Tibial nerve (tissue), 4 donors: ENCODE data around the gene TMEM72. TPM values are rescaled to one million over a fixed set of nuclear protein-coding genes. Genes with fewer than 3 reads are reported as not detected.

Experiments used
- DNase-seq, 2 donors: peaks; one replicate each; pipeline ENCODE4 v3.0.0-alpha.2; 2019; ENCODE audit warnings: low spot score in 2 of 2
- H3K27ac ChIP-seq, 4 donors: fragments of 200-600 bp; sonication (generic) in 3 of 4; one replicate each; pipeline ENCODE4 v1.5.1; 2017 to 2019; ENCODE audit warnings: mild to moderate bottlenecking in 1 of 4
- H3K27me3 ChIP-seq, 2 donors: fragments of 200-600 bp; sonication (generic) in 1 of 2; one replicate each; pipeline versions ENCODE4 v1.5.1 to v1.6.0; 2017 to 2019
- H3K36me3 ChIP-seq, 3 donors: fragments of 200-600 bp; sonication (generic); one replicate each; pipeline ENCODE4 v1.5.1; 2018 to 2019
- H3K4me1 ChIP-seq, 4 donors: fragments of 200-600 bp; sonication (generic) in 3 of 4; one replicate each; pipeline ENCODE4 v1.5.1; 2017 to 2019
- H3K4me3 ChIP-seq, 4 donors: fragments of 200-600 bp; sonication (generic) in 3 of 4; one replicate each; pipeline ENCODE4 v1.5.1; 2017 to 2019; ENCODE audit warnings: mild to moderate bottlenecking in 1 of 4, moderate library complexity in 1 of 4
- H3K9me3 ChIP-seq, 4 donors: fragments of 200-600 bp; sonication (generic) in 3 of 4; one replicate each; pipeline ENCODE4 v1.5.1; 2017 to 2019
- EP300 ChIP-seq, 2 donors: sonication (generic); formaldehyde crosslinking; IDR thresholded peaks; one replicate each; pipeline ENCODE4 v1.6.1; 2017; ENCODE audit warnings: antibody characterized with exemption in 2 of 2, mild to moderate bottlenecking in 1 of 2
- POLR2A ChIP-seq, 2 donors: fragments of 450-650 bp; IDR thresholded peaks; one replicate each; pipeline ENCODE4 v1.6.1; 2017; ENCODE audit warnings: antibody characterized with exemption in 2 of 2, mild to moderate bottlenecking in 2 of 2, moderate library complexity in 2 of 2
- WGBS, 2 donors: methylation state at CpG; one replicate each; pipeline ENCODE4 v1.1.5; 2018; 5-methylcytosine and 5-hydroxymethylcytosine counted together
- total RNA-seq, 4 donors: library from RNA; depleted of rRNA; stranded (reverse); fragments of >200 nt; gene quantifications; one replicate each; pipeline ENCODE4 v1.1.0, GENCODE V29; 2016
- TF ChIP-seq, protein P1 (sequence below), 5 experiments: fragments of 200-600 bp in 3 of 5; fragments of 450-650 bp in 2 of 5; sonication (generic) in 3 of 5; IDR thresholded peaks; one replicate each; pipeline ENCODE4 v1.5.1; 2016 to 2019; ENCODE audit warnings: antibody characterized with exemption in 5 of 5, mild to moderate bottlenecking in 3 of 5, moderate library complexity in 2 of 5

Gene TMEM72
- total RNA-seq, 4 donors from 2014 or later = 0.20 to 0.21 TPM; not detected in 2

DNA sequence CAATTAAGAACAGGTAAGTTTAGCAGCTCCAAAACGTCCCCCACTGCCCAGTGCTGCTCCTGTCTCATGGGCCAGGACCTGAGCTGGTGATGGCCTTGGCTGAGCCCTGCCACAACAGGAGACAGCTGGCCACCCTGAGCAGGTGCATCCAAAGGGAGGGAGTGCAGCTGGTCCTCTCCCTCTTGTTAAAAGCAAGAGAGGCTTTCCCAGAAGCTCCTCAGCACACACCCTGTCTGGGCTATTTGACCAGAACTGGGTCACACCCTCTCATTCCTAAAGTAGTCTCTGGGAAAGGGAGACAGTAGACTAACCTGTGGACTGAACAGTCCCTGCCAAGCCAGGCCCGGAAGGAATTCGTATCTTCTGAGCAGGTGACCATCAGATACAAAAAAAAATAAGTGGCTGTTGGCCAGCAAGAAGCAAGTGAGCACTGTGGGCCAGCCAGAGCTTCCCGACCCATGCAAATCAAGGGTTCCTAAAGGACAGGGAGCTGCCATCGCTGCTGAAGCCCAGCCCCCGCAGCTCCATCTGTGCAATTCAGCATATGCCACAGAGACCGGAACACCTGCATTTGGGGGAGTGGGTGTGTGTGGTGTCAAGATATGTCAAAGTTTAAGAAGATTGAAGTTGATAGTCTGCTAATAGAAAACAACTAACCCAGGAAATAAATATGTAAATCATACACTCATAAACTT, 2.1 kb upstream of the TMEM72 start:
- H3K4me1 ChIP-seq = peaks cover 0 to 14% (median 0%) of the 10 kb centered on the region in 4 donors
- H3K27me3 ChIP-seq = no peaks in the 10 kb centered on the region
- H3K27ac ChIP-seq = no peak overlapping the region
- WGBS, 2 donors = 71 to 89% methylated on average over 7 of the region's 7 CpGs
- TF ChIP-seq POLR2A (IDR thresholded peaks at IDR 0.05) = no peak
- no peak for DNase-seq
- H3K9me3 ChIP-seq = no peaks in the 10 kb centered on the region
- H3K4me3 ChIP-seq = no peak overlapping the region
- H3K36me3 ChIP-seq = peaks cover 0 to 3% (median 0%) of the 10 kb centered on the region in 3 donors

DNA sequence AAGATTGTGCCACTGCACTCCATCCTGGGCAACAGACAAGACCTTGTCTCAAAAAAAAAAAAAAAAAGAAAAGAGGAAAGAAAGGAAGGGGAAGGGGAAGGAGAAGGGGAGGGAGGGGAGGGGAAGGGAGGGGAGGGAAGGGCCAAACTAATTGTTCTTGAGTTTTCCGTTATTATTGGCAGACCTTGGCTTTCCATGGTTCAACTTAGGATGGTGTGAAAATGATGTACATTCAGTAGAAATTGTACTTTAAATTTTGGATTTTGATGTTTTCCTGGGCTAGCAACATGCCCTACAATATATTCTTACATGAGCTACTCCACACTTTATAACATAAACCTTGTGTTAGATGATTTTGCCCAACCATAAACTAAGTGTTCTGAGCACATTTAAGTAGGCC, 1.2 kb upstream of the TMEM72 start:
- H3K4me3 ChIP-seq = no peak overlapping the region
- 68 to 73% methylated on average over 1 of the region's 1 CpG for WGBS, 2 donors
- TF ChIP-seq POLR2A (IDR thresholded peaks at IDR 0.05) = no peak
- TF ChIP-seq, protein P1, sequence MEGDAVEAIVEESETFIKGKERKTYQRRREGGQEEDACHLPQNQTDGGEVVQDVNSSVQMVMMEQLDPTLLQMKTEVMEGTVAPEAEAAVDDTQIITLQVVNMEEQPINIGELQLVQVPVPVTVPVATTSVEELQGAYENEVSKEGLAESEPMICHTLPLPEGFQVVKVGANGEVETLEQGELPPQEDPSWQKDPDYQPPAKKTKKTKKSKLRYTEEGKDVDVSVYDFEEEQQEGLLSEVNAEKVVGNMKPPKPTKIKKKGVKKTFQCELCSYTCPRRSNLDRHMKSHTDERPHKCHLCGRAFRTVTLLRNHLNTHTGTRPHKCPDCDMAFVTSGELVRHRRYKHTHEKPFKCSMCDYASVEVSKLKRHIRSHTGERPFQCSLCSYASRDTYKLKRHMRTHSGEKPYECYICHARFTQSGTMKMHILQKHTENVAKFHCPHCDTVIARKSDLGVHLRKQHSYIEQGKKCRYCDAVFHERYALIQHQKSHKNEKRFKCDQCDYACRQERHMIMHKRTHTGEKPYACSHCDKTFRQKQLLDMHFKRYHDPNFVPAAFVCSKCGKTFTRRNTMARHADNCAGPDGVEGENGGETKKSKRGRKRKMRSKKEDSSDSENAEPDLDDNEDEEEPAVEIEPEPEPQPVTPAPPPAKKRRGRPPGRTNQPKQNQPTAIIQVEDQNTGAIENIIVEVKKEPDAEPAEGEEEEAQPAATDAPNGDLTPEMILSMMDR (IDR thresholded peaks at IDR 0.05) = no peak

DNA sequence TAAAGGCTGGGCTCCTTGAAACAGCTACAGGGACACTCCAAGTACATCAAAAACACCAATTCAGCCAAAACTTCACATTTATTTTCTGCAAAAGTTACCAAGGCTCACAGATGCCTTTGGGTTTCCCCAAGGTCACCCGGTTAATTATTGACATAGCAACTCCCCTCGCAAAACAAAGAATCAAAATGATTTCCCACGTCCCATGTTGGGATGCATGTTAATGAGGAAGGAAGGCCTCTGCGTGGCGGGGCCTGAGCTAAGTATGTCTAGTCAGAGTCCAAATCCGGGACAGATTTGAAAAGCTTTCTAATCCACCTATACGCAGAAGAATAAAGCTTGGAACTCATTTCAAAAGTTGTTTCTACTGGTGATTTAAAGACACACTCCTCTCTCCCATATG, 535 bp upstream of the TMEM72 start:
- Histone ChIP-seq H3K9me3 (no peaks in the 10 kb centered on the region), H3K4me1 (peaks cover 0 to 14% (median 0%) of the 10 kb centered on the region in 4 donors), H3K27me3 (no peaks in the 10 kb centered on the region), H3K4me3 (no peak overlapping the region), H3K27ac (no peak overlapping the region), H3K36me3 (no peaks in the 10 kb centered on the region)
- WGBS, 2 donors = 60 to 67% methylated on average over 7 of the region's 7 CpGs
- no peak for TF ChIP-seq POLR2A (IDR thresholded peaks at IDR 0.05)
- TF ChIP-seq, protein P1 (IDR thresholded peaks at IDR 0.05) = no peak
- TF ChIP-seq EP300 (IDR thresholded peaks at IDR 0.05) = no peak
- DNase-seq = no peak

More for the DNA sequence above, 1.2 kb upstream of the TMEM72 start:
- Histone ChIP-seq H3K9me3 (no peaks in the 10 kb centered on the region), H3K27me3 (no peaks in the 10 kb centered on the region), H3K27ac (no peak overlapping the region), H3K4me1 (peaks cover 0 to 14% (median 0%) of the 10 kb centered on the region in 4 donors), H3K36me3 (peaks cover 0 to 3% (median 0%) of the 10 kb centered on the region in 3 donors)
- no peak for DNase-seq

GRCh38 chr10:44911951-44912350, 814 bp downstream of the TMEM72 start:
- DNase-seq = no peak
- Histone ChIP-seq H3K27me3 (no peaks in the 10 kb centered on the region), H3K27ac (no peak overlapping the region), H3K9me3 (no peaks in the 10 kb centered on the region), H3K36me3 (no peaks in the 10 kb centered on the region), H3K4me1 (peaks cover 0 to 14% (median 0%) of the 10 kb centered on the region in 4 donors), H3K4me3 (no peak overlapping the region)
- WGBS, 2 donors = 92 to 97% methylated on average over 2 to 3 of the region's 3 CpGs
- TF ChIP-seq POLR2A (IDR thresholded peaks at IDR 0.05) = no peak
- TF ChIP-seq, protein P1 (IDR thresholded peaks at IDR 0.05) = no peak
- no peak for TF ChIP-seq EP300 (IDR thresholded peaks at IDR 0.05)

DNA sequence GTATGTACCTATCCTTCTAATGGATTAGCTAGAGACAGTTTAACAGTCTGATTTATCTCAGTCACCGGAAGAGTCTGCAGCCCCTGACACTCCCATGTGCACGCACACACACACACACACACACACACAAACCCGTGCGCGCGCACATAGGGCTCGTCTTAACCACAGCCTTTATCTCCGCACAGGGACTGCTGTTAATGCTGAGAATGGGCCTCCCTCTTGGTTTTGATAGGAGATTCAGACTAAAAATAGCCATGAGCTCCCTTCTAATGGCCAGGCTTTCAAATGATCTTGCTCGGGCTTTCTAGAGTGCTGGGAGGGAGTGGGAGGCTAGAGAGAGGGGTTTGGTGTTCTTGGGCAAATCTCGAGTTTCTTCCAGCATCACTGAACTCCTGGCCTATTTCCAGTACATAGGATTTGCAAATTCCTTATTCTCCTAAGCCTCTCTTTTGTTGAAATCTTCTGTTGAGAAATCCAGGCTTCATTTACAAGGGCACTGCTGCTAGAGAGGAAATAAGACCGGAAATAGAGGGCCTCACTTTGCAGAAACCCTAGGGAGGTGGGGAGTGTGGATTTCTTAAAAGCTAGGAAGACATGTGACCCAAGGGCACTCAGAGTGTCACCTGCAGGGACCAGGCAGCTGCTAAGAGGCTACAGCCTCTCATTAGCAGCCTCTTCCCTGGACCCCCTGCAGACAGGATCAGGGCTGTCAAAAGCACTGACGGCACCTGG, 2.4 kb downstream of the TMEM72 start:
- TF ChIP-seq EP300 (IDR thresholded peaks at IDR 0.05) (no peak), POLR2A (IDR thresholded peaks at IDR 0.05) (no peak)
- TF ChIP-seq, protein P1 (IDR thresholded peaks at IDR 0.05) = no peak
- no peak overlapping the region for H3K4me3 ChIP-seq
- H3K36me3 ChIP-seq = peaks cover 0 to 9% (median 0%) of the 10 kb centered on the region in 3 donors
- H3K27me3 ChIP-seq = no peaks in the 10 kb centered on the region
- no peak for DNase-seq
- H3K4me1 ChIP-seq = peaks cover 0 to 14% (median 0%) of the 10 kb centered on the region in 4 donors
- H3K27ac ChIP-seq = no peak overlapping the region
- 67 to 68% methylated on average over 11 of the region's 12 CpGs for WGBS, 2 donors
- no peaks in the 10 kb centered on the region for H3K9me3 ChIP-seq
